Jurkat, Clone E6-1 (cell line): ENCODE data around the gene STX11.

Source experiments
- DNase-seq: peaks from one replicate; pipeline ENCODE4 v3.0.0-alpha.2; 2011; ENCODE audit warnings: low read depth, low spot score
- H3K4me3 ChIP-seq: 2 replicates; pipeline ENCODE4 v1.5.1; 2011; ENCODE audit warnings: mild to moderate bottlenecking, low read length, control low read depth, moderate library complexity

The STX11 gene

DNA sequence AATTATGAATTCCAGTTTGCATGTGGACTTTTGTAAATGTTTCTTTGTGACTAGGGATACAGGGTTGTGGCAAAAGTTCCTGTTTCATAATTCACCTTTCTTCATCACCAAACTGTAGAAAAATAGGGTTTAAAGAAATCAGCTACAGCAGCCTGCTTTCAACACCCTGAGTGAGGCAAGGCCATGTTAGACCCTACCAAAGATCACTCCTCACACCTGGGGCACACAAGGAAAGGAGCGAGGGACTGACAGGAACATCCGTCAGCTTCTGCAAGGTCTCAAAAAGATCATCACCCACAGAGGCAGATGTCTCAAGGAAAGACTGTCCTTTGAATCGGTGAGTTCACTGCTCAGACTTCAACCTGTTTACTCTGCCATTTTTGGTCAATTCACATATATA is 10.5 kb upstream of the STX11 start:
- no peak for DNase-seq
- no peak overlapping the region for H3K4me3 ChIP-seq

GRCh38 chr6:144140867-144141266 is 9.4 kb upstream of the STX11 start:
- no peak for DNase-seq
- no peak overlapping the region for H3K4me3 ChIP-seq

DNA sequence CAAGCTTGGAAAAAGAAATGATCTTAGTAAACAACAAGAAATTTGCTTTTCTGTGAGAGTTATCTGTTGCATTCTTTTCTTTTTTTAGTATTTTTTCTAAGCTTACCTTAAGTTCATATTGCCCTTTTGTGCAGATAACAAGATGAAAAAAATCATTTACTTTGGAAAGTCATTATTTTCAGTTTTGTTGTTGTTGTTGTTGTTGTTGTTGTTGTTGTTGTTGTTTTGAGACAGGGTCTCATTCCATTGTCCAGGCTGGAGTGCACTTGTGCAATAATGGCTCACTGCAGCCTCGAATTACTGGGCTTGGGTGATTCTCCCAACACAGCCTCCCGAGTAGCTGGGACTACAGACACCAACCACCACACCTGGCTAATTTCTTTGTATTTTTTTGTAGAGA is 8.8 kb upstream of the STX11 start:
- H3K4me3 ChIP-seq: no peak overlapping the region
- no peak for DNase-seq

DNA sequence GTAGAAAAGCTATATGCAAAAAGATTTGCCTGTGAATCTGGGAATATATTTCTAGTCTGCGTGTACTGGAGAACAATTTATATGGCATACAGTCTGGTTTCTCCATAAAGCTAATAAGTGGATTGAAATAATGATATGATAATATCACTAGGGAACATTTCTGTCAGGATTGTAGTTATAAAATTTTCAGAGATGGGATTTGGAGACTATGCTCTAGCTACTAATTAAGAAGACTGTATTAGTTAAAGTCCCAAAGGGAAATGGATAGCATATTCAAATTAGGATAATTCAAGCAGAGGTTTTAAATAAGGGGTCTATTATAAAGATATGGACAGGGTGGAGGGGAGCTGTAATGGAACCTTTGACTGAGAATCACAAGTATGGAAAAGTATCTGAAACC is 7.2 kb upstream of the STX11 start:
- DNase-seq: no peak
- H3K4me3 ChIP-seq: no peak overlapping the region

DNA sequence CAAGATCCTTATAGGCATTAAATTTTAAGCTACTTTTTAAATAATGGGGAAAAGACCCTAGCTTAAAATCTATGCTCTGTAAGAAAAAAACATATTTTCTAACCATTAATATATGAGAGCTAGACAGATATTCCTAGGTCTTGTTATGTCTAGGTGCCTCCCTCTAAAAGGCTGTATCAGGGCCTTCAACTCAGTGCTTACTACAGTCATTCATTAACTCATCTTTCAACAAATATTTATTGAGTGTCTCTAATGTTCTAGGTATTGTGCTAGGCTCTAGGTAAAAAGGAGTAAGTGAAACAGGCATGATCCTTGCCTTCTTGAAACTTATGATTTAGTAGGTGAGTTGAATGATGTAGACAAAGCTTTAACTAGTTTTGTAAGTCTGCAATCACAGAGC is 6.4 kb upstream of the STX11 start:
- DNase-seq: no peak
- no peak overlapping the region for H3K4me3 ChIP-seq

DNA sequence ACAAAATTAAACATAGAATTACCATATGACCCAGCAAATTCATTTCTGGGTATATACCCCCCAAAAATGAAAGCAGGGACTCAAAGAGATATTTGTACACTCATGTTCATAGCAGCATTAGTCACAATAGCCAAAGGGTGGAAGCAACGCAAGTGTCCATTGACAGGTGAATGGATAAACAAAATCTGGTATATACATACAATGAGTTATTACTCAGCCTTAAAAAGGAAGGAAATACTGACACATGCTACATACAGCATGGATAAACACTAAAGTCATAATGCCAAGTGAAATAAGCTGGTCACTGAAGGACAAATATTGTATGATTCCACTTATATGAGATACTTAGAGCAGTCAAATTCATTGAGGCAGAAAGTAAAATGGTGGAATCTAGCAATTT is 5.3 kb upstream of the STX11 start:
- no peak overlapping the region for H3K4me3 ChIP-seq
- DNase-seq: no peak

DNA sequence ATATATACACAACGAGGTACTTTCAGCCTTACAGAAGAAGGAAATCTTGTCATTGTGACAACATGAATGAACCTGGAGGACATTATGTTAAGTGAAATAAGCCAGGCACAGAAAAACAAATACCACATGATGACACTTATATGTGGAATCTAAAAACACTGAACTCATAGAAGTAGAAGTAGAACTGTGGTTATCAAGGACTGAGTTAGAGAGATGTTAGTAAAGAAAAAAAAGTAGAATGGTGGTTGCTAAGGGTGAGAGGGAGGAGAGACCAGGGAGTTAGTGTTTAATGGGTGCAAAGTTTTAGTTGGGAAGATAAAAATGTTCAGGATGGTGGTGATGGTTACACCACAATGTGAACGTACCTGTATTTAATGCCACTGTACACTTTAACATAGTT is 4.8 kb upstream of the STX11 start:
- no peak overlapping the region for H3K4me3 ChIP-seq
- no peak for DNase-seq

GRCh38 chr6:144148886-144149285 is 1.4 kb upstream of the STX11 start:
- no peak for DNase-seq
- no peak overlapping the region for H3K4me3 ChIP-seq

GRCh38 chr6:144149558-144149893 is 791 bp upstream of the STX11 start:
- DNase-seq: no peak
- peak overlapping the region; percentile 66; the same call in 1 of the 2 replicates for H3K4me3 ChIP-seq

DNA sequence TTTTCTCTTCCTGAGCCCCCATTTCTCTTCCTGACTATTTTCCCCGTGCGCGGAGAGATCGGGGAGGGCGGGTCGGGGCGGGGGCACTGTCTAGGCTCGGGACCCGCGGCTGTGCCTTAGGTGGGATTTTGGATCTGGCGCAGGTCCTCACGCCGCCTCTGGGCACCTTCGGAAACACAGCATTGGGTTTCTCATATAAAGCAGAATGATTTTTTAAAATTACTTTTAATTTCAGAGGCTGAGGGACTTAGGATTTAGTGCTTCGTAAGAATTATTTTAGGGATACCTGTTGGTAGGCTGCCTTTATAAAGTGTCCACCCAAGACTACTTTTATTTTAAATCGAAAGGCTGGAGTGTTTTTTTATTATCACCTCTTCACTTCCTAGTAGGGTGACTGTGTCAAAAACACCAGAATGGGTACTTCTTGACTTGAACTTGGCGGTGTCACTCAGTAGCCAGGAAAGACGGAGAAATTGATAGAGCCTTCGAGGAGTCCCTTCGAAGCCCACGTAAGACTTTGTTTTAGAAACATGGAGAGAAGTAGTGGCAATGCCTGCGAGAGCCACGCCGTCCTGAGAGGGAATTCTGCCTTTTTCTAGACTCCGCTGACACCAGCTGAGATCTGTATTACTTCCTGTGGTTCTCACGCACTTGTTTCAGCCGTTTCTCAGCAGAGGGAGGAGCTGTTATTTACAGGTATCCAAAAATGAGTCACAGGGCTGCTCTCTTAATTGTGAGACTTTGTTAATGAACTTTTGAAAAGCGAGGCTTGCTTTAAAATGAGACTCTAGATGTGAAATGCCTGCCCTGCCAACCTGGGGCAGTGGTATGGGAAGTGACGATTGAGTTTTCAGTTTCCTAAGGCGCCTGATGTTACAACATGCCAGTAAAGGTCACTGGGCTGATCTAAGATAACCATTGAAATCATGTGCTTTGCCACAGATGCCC is 667 bp downstream of the STX11 start:
- peak overlapping the region; percentile 66 for H3K4me3 ChIP-seq
- DNase-seq: peak; percentile 28

GRCh38 chr6:144152334-144152900 is 2.1 kb downstream of the STX11 start:
- H3K4me3 ChIP-seq: no peak overlapping the region
- DNase-seq: no peak

- no peak for DNase-seq
- H3K4me3 ChIP-seq: no peak overlapping the region
These were observed 2.9 kb downstream of the STX11 start for GRCh38 chr6:144153260-144153659.

- DNase-seq: no peak
- H3K4me3 ChIP-seq: no peak overlapping the region
These were observed 3.7 kb downstream of the STX11 start for GRCh38 chr6:144153971-144154370.

- H3K4me3 ChIP-seq: no peak overlapping the region
- no peak for DNase-seq
These were observed 5.2 kb downstream of the STX11 start for GRCh38 chr6:144155529-144155928.

DNA sequence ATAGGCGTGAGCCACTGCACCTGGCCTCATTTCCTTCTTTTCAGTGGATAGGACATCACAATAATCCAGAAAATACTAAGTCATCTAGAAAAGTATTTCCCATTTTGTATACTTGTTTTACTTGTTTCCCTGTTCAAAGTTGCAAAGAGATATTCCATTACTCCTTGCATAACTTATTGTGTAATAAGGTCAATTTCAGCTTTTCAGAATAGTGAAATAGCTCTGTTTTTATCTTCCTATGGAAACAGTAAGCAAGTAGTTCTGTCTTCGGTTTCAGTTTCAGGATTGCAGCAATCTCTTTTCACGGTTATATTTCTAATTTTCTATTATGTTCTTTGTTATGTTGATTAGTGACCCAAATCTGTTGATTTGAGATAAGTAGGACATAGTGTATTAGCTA is 6.0 kb downstream of the STX11 start:
- no peak overlapping the region for H3K4me3 ChIP-seq
- DNase-seq: no peak

DNA sequence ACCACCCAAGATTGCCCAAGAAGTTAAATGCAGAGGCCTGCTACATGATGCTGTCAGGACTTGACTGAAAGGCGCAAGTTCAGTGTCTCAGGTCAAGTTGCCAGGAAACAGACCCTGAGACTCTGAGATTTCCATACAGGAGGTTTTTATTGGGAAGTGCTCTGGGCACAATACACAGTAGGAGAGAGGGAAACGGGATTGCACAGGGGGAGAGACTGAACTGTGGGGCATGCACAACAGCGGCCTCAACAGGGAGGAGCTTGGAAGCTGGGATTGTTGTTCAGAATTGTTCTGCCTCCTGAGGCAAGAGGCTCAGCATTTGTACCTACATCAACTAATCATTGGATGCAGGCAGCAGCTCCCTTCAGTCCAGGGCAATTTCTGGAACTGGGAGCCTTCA is 6.7 kb downstream of the STX11 start:
- no peak for DNase-seq
- no peak overlapping the region for H3K4me3 ChIP-seq

DNA sequence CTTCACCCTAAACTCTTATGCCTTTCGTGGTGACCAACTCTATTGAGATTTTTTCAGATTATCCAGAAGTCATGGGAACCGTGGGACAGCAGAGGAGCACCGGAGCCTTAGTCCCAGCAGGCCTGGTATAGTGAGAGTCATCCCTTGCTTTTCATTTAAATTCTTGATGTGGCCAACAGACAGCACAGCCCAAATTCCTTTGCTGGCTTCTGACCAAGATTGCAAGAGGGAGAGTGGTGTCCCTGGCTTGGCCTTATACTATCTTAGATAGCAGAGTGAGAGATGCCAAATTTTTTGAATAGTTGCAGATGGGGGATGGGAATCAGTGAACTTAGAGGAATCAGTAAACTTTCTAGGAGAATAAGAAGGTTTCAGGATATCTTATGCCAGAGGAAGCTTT is 7.8 kb downstream of the STX11 start:
- no peak for DNase-seq
- no peak overlapping the region for H3K4me3 ChIP-seq

GRCh38 chr6:144159223-144159622 is 8.9 kb downstream of the STX11 start:
- H3K4me3 ChIP-seq: no peak overlapping the region
- no peak for DNase-seq

DNA sequence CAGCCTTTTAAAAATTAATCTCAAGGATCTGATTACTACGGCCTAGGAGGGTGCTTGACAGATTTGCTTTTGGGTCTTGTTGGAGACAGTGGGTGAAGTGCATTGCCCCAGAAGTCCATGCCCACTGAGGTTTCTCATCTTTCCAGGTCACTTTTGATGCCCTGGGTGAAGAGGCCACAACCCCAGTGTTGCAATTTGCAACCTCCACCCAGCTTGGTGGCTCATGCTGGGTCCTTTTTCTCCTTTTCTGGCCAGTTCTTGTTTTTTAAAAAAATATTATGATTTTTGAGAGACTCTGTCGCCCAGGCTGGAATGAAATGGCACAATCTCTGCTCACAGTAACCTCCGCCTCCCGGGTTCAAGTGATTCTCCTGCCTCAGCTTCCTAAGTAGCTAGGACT is 9.4 kb downstream of the STX11 start:
- H3K4me3 ChIP-seq: no peak overlapping the region

GRCh38 chr6:144160431-144161005 is 10.2 kb downstream of the STX11 start:
- H3K4me3 ChIP-seq: no peak overlapping the region
- no peak for DNase-seq

More for the DNA sequence above, 9.4 kb downstream of the STX11 start:
- DNase-seq: no peak

DNA sequence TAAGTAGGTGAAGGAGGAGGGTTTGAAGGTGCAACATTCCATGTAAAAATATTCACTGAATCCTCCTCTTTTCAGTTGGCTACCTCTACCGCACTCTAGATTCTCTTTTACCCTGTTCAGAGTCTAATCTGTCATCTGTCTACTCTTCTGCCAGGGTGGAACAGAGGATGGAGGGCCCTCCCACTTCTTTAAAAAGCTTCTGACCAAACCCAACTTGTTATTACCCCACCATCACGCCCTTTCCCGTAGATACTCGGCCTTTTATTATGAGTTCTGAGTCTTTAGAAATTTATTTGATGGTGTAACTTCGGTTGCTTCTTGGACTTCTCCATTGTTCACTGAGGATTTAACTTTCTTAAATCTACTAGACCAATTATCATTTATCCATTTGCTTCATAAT is 11.7 kb downstream of the STX11 start:
- no peak overlapping the region for H3K4me3 ChIP-seq
- DNase-seq: no peak
